Measurements from ENCODE around the gene ZNF382.
"Not testable (repeated sequence)": the region's sequence is repeated elsewhere in the genome, so short reads cannot be mapped to it uniquely, and the experiment has no call there.

Gene ZNF382

DNA sequence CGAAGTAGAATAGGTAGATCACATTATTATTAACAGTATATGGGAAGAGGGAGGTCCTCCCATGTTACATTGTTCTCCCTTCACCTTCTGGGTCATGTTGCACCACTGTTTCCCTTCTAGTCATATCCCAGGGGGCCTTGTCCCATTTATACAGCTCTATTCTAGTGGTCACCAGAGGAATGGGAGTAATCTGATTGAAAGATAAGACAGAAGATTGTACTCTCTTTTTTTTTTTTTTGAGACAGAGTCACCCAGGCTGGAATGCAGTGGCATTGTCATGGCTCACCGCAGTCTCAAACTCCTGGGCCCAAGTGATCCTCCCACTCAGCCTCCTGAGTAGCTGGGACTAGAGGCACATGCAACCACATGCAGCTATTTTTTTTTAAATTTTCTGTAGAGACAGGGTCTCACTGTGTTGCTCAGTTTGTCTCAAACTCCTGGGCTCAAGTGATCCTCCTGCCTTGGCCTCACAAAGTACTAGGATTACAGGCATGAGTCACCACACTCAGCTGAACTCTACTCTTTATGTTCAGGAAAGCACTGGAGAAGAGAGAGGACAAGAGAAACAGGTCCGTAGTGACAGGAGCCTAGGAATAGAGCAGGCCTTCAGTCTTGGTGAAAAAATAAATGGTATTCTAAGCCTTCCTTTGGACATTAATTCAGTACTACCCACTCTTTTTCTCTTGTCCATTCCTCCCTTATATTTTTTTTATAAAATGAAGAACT, 27.7 kb upstream of the ZNF382 start:
- no peak for DNase-seq (ENCODE audit: low read depth)
- TF ChIP-seq, protein P1, sequence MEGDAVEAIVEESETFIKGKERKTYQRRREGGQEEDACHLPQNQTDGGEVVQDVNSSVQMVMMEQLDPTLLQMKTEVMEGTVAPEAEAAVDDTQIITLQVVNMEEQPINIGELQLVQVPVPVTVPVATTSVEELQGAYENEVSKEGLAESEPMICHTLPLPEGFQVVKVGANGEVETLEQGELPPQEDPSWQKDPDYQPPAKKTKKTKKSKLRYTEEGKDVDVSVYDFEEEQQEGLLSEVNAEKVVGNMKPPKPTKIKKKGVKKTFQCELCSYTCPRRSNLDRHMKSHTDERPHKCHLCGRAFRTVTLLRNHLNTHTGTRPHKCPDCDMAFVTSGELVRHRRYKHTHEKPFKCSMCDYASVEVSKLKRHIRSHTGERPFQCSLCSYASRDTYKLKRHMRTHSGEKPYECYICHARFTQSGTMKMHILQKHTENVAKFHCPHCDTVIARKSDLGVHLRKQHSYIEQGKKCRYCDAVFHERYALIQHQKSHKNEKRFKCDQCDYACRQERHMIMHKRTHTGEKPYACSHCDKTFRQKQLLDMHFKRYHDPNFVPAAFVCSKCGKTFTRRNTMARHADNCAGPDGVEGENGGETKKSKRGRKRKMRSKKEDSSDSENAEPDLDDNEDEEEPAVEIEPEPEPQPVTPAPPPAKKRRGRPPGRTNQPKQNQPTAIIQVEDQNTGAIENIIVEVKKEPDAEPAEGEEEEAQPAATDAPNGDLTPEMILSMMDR (conservative IDR thresholded peaks at IDR 0.05; ENCODE audit: low read length), result no peak
- H3K4me3 ChIP-seq (ENCODE audit: low read length), result no peak overlapping the region

DNA sequence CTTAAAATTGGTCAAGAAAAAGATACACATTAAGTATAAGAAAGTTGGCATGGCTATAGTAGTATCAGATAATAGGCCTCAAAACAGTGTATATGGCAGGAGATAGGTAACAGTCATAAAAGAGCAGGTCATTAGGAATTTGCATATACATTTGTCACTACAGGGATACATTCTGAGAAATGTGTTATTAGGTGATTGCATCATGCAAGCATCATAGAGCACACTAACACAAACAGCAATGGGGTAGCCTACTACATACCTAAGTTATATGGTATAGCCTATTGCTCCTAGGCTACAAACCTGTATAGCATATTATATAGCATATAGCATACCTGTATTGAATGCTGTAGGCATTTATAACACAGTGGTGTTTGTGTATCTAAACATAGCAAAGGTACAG, 25.9 kb upstream of the ZNF382 start:
- no peak for DNase-seq (ENCODE audit: low read depth)
- H3K4me3 ChIP-seq (ENCODE audit: low read length), result no peak overlapping the region
- TF ChIP-seq, protein P1 (conservative IDR thresholded peaks at IDR 0.05; ENCODE audit: low read length), result no peak

DNA sequence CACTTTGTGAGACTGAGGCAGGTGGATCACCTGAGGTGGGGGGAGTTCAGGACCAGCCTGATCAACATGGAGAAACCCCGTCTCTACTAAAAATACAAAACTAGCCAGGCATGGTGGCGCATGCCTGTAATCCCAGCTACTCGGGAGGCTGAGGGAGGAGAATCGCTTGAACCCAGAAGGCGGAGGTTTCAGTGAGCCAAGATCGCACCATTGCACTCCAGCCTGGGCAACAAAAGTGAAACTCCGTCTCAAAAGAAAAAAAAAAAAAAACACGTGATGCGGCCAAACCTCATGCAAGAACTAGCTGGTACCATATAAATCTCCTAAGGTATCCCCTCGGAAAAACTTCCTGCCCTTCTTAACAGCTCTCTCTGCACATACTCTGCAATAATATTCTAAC, 2.4 kb upstream of the ZNF382 start:
- not testable (repeated sequence) for DNase-seq (ENCODE audit: low read depth); H3K4me3 ChIP-seq (ENCODE audit: low read length)

DNA sequence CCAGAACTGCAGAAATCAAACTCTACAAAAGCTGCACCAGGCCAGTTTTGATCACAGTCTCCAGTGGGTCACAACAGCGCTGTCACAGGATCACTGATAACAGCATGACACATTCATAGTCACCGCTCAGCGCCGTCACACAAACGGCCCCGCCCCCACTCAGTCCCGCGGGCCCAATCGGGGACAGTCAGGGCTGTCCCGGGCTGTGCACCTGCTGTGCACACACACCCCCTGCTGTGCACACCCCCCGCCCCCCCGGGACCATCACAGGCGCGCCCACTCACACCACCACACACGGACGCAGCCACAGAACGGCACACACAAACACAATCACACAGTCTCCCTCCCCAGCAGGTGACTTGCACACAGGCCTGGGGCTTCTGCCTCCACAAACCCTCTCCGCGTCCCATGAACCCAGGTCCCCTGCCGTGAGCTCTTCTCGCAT, 435 bp upstream of the ZNF382 start:
- DNase-seq (ENCODE audit: low read depth), result peak; percentile 12
- H3K4me3 ChIP-seq (ENCODE audit: low read length), result peak overlapping the region; percentile 86
- TF ChIP-seq, protein P1 (conservative IDR thresholded peaks at IDR 0.05; ENCODE audit: low read length), result no peak

DNA sequence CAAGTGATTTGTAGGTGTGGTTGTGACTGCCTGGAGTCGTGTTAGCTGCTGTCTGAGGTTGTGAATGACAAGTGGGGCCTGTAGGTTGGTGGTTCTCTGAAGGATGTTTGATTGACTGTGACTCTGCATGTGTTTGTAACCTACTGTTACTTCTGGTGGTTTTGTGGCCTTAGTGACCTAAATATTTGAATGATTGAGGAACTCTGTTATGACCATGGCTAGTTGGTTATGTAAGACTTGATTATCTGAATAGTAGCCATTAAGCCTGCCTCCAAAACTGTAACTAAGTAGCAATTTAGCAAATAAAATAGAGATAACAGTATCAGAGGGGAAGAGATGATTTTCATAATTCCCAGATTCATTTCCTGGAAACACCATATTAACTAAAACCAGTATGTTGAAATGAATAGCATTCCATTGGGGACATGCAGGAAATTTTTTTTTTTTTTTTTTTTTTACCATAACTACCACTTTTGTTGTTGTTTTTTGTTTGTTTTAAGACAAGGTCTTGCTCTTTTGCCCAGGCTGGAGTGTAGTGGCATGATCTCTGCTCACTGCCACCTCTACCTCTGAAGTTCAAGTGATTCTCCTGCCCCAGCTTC, 865 bp downstream of the ZNF382 start:
- TF ChIP-seq, protein P1 (conservative IDR thresholded peaks at IDR 0.05; ENCODE audit: low read length), result no peak
- peak overlapping the region; percentile 86 for H3K4me3 ChIP-seq (ENCODE audit: low read length)
- DNase-seq (ENCODE audit: low read depth), result peak; percentile 11

DNA sequence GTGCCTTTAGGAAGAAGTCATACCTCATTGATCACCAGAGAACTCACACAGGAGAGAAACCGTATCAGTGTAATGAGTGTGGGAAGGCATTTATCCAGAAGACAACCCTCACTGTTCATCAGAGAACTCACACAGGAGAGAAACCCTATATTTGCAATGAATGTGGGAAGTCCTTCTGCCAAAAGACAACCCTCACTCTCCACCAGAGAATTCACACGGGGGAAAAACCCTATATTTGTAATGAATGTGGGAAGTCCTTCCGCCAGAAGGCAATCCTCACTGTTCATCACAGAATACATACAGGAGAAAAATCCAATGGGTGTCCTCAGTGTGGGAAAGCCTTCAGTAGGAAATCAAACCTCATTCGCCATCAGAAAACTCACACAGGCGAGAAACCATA, 21.9 kb downstream of the ZNF382 start:
- no peak overlapping the region for H3K4me3 ChIP-seq (ENCODE audit: low read length)
- DNase-seq (ENCODE audit: low read depth), result no peak
- TF ChIP-seq, protein P1 (conservative IDR thresholded peaks at IDR 0.05; ENCODE audit: low read length), result no peak

DNA sequence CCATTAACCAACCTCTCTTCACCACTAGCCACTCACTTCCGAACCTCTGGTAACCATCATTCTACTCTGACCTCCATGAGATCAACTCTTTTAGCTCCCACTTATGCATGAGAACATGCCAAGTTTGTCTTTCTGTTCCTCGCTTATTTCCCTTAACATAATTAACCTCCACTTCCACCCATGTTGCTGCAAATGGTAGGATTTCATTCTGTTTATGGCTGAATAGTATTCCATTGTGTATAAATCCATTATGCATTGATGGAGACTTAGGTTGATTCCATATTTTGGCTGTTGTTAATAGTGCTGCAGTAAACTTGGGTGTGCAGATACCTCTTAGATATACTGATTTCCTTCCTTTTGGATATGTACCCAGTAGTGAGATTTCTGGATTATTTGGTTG, 30.2 kb downstream of the ZNF382 start:
- DNase-seq (ENCODE audit: low read depth), result no peak
- TF ChIP-seq, protein P1 (conservative IDR thresholded peaks at IDR 0.05; ENCODE audit: low read length), result no peak
- H3K4me3 ChIP-seq (ENCODE audit: low read length), result no peak overlapping the region

Measured in AG10803 (cell line).